Activated T-cell treated with anti-CD3 and anti-CD28 coated beads for 1 hour (primary cell): ENCODE results near the gene DTNB.
"Not testable (repeated sequence)": the region's sequence is repeated elsewhere in the genome, so short reads cannot be mapped to it uniquely, and the experiment has no call there.

ENCODE experiments used
- DNase-seq: peaks from one replicate; pipeline ENCODE4 v3.0.0-alpha.2; 2020; ENCODE audit warnings: low read depth

The DTNB gene

GRCh38 chr2:25588576-25588975 is 84.8 kb downstream of the DTNB start:
- DNase-seq, result no peak

- DNase-seq, result no peak
Measured at GRCh38 chr2:25587361-25587760, 86.0 kb downstream of the DTNB start.

GRCh38 chr2:25586726-25587144 is 86.6 kb downstream of the DTNB start:
- no peak for DNase-seq

GRCh38 chr2:25585189-25585588 is 88.2 kb downstream of the DTNB start:
- DNase-seq, result no peak

DNA sequence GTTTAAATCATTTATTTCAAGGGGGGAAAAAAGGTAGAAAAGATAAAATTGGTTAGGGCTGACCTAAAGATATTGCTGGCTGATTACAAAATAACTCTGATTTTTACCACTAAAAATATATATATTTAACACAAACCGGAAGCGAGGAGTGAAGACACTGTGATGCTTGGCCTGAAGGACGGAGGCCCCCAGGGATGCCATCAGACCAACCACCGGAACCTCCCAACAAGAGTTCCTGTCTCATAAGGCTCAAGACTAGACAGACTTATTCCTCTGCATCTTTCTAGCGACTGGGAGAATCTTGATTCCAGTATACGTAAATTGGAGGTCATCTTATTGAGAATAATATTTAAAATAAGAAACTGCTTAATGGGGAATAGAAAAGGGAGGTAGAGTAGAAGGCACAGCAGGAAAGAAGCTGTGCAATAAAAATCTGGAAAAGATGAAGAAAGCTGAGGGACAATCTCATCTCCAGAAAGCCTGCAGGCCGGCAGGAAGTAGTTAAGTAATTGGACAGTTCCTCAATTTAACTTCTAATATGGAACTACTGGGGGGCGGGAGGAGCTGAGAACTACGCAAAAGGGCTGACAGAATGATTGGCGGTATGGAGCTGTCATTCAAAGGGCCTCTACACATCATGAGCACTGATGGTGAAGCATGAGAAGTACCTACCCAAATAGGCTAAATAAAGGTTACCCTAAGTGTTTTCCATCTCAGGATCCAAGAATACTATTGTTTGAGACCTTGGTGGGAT is 91.1 kb downstream of the DTNB start:
- no peak for DNase-seq

DNA sequence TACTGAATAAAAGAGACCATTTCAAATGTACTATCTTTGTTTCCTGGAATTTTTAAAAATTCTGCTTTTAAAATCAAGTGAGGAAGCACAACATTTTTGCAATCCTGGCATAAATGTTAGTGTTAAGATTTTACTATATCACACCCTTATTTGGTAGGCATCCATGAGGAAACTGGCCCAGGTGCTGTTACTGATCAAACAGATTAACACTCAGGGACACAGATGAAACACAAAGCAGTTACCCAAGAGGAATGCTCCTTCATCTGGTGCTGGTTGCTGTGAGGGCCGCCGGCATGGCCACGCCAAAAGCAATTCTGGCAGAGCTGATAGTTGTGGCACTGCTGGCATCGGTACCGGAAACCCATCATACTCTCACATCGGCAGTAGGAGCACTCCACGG is 96.8 kb downstream of the DTNB start:
- no peak for DNase-seq

GRCh38 chr2:25572638-25573037 is 100.7 kb downstream of the DTNB start:
- no peak for DNase-seq

GRCh38 chr2:25570161-25570845 is 103.1 kb downstream of the DTNB start:
- DNase-seq, result no peak

- no peak for DNase-seq
Measured at GRCh38 chr2:25567406-25567805, 106.0 kb downstream of the DTNB start.

GRCh38 chr2:25566694-25567093 is 106.7 kb downstream of the DTNB start:
- no peak for DNase-seq

DNA sequence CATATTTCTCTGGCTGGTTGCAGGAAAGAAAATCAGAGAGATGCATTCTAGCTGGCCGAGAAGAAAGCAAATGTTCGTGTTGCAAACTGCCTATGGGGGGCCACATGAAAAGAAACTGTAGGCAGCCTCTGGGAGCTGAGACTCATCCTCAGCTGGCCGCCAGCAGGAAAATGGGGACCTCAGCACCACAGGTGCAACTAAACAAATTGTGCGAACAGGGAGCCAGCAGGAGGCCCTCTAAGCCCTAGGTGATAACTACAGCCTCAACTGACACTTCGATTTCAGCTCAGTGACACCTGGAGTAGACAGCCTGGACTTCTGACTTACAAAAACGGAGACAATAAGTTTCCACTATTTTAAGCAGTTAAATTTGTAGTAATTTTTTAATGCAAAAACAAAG is 107.3 kb downstream of the DTNB start:
- no peak for DNase-seq

GRCh38 chr2:25561136-25561850 is 112.1 kb downstream of the DTNB start:
- DNase-seq, result no peak

DNA sequence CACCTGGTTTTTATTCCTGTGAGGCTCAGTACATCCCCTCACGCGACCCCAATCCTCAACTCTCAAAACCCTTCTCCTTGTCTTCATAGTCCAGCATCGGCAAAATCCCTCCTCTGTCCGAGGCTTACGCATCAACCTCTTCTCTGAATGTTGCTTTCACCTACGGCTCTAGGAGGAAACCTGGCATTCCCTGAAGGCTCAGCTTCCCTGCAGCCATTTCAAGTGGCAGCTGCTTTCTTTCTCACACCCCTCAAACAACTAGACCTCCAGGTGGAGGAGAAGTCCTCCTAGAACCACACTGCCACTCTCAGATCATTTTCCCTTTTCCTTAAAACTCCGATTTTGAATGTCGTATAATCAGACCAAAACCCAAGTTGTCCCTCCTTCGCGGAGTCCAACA is 114.2 kb downstream of the DTNB start:
- no peak for DNase-seq

- DNase-seq, result no peak
Measured at GRCh38 chr2:25558262-25558661, 115.1 kb downstream of the DTNB start.

DNA sequence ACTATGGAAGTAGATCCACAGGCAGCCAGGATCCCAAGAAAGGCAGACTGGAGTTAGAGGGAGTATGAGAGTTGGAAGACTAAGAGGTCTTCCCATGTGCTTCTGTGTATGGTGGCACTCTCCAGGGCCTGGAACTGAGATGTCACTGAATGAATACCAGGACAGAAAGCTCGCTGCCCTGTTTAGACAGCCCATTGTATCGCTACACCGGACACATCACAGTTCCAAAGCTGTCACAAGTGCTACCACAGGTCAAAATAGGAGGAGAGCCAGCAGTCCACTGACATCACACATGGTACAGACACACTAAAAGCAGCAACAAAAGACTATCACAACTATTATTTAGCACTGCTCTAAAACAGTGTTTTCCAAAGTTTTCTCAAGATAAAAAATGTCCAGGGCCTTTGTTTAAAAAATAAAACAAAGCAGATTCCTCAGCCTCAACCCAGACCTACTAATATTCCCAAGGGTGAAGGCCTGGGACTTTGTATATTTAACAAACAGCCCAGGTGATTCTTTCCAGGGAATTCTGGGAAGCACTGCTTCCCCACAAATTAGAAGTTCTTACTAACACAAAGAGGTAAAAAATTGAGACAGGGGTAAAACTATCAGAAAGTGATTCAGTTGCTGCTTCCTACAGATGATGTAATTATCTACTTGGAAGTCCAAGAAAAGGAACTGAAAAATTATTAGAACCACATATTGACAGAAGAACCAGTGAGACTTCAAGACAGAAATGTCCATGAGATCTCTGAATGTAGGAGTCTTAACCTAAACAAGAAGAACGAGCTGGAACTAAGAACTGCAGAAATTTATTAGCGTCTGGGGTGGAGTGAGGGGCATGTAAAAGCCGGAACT is 116.0 kb downstream of the DTNB start:
- no peak for DNase-seq

DNA sequence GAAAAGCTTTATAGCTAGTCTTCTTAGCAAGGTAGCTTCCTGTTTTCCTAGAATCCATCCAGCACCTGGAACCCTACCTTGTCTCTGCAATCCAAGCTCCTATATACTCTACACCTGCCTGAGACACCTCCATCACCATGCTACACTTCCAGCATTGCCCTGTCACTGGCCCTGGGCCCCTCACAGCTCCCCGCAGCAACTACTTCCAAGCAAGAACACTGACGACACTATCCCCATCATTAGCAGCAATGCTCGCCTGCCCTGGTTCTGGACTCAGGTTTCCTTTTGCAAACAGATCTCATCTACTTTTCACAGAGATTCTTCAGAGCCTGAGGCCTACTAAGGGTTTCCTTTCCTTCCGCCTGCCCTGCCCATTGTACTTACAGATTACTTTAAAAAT is 121.1 kb downstream of the DTNB start:
- no peak for DNase-seq

DNA sequence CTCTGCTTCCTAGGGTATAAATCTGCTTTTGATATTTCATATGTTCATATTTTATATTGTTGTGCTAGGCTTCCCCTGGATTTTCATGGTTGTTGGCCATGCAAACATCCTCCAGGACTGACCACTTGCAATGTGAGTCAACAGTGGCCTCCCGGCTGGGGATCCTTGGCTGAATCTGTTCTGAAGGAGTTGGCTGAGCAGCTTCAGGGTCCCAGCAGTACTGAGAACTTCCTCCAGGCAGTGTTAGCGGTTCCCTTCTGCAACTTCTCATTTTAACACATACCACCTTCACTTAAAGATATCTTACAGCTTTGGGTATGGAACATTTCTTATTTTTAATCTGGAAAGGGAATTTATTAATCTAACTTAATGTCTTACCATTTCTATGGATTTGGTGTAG is 122.1 kb downstream of the DTNB start:
- no peak for DNase-seq

GRCh38 chr2:25549571-25549970 is 123.8 kb downstream of the DTNB start:
- not testable (repeated sequence) for DNase-seq

- DNase-seq, result no peak
Measured at GRCh38 chr2:25548601-25549000, 124.8 kb downstream of the DTNB start.

DNA sequence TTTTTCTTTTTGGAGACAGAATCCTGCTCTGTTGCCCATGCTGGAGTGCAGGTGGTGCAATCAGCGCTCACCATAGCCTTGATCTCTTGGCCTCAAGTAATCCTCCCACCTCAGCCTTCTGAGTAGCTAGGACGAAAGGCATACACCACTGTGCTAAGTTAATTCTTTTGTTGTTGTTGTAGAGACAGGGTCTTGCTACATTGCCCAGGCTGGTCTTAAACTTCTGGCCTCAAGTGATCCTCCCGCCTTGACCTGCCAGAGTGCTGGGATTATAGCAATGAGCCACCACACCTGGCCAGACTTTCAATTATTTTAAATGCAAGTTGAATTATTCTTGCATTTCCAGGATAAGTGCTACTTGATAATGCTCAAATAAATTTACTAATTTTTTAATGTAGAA is 126.5 kb downstream of the DTNB start:
- no peak for DNase-seq

DNA sequence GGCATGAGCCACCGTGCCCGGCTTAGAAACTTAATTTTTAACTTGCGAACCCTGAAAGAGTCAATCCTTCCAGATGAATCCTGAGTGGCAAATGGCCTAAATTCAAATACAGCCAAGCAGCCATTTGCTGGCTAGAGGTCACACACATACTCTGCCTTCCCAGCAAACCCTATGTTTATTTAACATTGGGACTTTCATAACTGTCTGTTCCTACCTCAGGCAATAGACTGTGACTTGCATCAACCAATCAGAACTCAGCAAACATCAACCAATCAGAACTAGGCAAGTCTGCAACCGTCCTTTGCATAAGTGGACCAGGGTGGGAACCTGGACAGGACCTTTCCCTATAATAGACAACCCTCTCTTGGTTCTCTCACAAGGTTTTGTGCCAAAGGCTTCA is 127.5 kb downstream of the DTNB start:
- DNase-seq, result no peak

- DNase-seq, result no peak
Measured at GRCh38 chr2:25544445-25544844, 128.9 kb downstream of the DTNB start.
